ENCODE data around the gene AP5S1.

DNA sequence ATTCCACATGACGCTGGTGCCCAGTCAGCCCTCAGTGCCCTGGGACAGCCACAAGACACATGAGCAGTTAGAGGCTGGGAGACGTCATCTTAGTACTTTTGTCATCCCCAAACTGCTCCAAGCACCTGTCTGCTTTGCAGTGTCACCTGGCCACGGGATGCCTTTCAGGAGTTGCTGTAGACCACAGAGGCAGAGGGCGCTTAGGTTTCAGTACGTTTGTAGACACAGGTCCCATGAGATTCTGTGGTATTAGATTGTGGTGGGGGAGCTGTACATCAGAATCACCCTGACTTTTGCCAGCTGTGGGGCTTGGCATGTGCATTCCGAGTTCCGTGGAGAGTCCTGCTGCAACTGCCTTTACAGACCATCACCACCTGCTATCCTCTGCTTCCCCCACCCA, 43.0 kb downstream of the AP5S1 start:
- TF ChIP-seq MXD4 (CRISPR knock-in tag; IDR thresholded peaks at IDR 0.05; ENCODE audit: borderline replicate concordance) (no peak), MAX (CRISPR knock-in tag; IDR thresholded peaks at IDR 0.05) (no peak), CTCF (IDR thresholded peaks at IDR 0.05) (no peak), FOXP1 (CRISPR knock-in tag; IDR thresholded peaks at IDR 0.05; ENCODE audit: borderline replicate concordance) (no peak), ZNF219 (CRISPR knock-in tag; IDR thresholded peaks at IDR 0.05; ENCODE audit: borderline replicate concordance) (no peak)
- TF ChIP-seq, protein P1, sequence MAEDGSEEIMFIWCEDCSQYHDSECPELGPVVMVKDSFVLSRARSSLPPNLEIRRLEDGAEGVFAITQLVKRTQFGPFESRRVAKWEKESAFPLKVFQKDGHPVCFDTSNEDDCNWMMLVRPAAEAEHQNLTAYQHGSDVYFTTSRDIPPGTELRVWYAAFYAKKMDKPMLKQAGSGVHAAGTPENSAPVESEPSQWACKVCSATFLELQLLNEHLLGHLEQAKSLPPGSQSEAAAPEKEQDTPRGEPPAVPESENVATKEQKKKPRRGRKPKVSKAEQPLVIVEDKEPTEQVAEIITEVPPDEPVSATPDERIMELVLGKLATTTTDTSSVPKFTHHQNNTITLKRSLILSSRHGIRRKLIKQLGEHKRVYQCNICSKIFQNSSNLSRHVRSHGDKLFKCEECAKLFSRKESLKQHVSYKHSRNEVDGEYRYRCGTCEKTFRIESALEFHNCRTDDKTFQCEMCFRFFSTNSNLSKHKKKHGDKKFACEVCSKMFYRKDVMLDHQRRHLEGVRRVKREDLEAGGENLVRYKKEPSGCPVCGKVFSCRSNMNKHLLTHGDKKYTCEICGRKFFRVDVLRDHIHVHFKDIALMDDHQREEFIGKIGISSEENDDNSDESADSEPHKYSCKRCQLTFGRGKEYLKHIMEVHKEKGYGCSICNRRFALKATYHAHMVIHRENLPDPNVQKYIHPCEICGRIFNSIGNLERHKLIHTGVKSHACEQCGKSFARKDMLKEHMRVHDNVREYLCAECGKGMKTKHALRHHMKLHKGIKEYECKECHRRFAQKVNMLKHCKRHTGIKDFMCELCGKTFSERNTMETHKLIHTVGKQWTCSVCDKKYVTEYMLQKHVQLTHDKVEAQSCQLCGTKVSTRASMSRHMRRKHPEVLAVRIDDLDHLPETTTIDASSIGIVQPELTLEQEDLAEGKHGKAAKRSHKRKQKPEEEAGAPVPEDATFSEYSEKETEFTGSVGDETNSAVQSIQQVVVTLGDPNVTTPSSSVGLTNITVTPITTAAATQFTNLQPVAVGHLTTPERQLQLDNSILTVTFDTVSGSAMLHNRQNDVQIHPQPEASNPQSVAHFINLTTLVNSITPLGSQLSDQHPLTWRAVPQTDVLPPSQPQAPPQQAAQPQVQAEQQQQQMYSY (CRISPR knock-in tag; IDR thresholded peaks at IDR 0.05), result no peak

Data from WTC11 (cell line).